GM10266 (cell line): ENCODE measurements around the gene UTP18.

ENCODE experiments used
- DNase-seq: peaks from one replicate; pipeline ENCODE4 v3.0.0; 2012; ENCODE audit errors: extremely low spot score
- TF ChIP-seq, protein P1 (sequence below): IDR thresholded peaks from 2 replicates; pipeline ENCODE4 v1.5.1; 2012; ENCODE audit warnings: mild to moderate bottlenecking, low read depth; ENCODE audit not compliant: control insufficient read depth, insufficient read depth; ENCODE audit errors: missing control alignments

UTP18 gene

DNA sequence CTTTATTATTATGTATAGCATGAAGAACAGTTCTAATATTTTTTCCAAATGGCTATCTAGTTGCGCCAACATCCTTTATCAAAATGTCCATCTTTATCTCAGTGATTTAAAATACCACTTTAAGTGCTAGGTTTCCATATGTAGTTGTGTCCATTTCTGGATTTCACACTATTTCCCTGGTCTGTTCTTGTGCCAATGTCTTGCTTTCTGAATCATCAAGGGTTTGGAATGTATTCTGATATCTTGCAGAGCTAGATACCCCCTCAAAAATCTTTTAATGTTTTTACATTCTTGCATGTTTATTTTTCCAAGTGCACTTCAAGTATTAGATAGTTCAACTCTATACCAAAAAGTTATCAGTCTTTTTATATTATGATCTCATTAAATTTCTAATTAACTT lies 14.8 kb upstream of the UTP18 start:
- TF ChIP-seq, protein P1, sequence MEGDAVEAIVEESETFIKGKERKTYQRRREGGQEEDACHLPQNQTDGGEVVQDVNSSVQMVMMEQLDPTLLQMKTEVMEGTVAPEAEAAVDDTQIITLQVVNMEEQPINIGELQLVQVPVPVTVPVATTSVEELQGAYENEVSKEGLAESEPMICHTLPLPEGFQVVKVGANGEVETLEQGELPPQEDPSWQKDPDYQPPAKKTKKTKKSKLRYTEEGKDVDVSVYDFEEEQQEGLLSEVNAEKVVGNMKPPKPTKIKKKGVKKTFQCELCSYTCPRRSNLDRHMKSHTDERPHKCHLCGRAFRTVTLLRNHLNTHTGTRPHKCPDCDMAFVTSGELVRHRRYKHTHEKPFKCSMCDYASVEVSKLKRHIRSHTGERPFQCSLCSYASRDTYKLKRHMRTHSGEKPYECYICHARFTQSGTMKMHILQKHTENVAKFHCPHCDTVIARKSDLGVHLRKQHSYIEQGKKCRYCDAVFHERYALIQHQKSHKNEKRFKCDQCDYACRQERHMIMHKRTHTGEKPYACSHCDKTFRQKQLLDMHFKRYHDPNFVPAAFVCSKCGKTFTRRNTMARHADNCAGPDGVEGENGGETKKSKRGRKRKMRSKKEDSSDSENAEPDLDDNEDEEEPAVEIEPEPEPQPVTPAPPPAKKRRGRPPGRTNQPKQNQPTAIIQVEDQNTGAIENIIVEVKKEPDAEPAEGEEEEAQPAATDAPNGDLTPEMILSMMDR, result no peak
- DNase-seq, result no peak

DNA sequence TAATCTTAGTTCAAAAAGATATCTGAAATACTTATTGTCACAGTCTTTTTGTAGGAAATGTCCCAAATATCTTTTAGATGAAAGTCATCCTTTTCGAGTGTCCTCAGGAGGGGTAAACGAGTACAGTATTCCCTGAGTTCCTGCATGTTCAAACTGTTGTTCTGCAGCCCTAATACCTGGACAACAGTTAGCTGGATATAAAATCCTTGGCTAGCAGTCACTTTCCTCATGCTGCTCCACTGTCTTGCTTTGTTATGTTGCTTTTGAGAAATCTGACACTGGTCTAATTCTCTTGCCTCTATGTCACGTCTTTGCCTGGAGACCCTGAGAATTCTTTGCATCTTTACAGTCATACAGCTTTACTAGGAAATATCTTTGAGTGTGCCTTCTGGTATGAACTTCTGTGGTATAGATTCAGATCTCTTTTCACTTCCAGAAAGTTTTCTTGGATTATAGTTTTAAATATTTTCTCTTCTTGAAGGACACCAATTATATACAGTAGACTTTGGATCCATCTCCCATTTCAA lies 10.0 kb upstream of the UTP18 start:
- DNase-seq, result no peak
- TF ChIP-seq, protein P1, result no peak

DNA sequence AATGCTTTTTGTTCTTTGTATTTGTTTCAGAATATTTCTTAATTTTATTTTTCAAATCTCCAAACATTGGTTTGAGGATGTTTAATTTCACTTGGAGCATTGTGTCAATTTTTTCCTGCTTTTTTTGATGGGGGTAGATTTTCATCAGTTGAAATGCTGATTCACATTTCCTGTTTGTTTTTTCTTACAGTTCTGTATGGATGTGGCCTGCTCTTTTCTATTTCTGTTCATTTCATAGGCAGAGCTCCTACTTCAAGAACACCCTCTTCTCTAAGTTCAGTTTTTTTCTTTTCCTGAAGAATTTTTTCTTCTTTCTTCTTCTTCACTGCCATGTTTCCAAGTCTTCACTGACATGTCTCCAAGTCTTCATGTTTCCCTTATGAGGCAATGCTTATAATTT lies 9.3 kb upstream of the UTP18 start:
- TF ChIP-seq, protein P1, result no peak
- no peak for DNase-seq

DNA sequence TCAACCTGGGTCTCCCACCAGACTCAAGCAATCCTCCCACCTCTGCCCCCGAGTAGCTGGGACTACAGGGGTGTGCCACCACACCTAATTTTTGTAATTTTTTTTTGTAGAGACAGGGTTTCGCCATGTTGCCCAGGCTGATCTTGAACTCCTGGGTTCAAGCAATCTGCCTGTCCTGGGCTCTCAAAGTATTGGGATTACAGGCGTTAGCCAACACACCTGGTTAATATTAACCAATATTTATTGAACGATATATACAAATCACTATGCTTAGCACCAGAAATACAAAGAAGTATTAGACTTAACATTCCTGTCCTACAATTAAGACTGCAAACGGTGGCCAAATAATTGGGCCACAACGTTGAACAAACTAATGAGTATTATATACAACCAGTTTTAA lies 4.7 kb upstream of the UTP18 start:
- TF ChIP-seq, protein P1, result no peak

DNA sequence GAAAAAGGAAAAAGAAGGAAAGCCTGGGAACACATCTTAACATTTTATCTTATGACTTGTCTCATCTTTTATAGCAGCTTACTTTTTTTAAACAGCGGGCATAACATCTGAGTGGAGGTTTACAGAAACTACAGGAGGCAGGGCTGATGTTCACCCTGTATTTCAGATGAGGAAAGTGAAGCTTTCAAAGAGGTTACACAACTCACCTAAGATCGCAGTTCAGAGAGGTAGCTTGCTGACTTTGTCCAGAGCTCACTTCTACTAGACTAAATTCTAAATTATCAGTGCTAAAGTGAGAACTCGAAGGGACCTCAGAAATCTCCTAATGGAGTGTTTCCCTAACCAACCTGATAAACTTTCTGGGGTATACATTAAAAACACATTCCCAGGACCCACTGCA lies 4.2 kb upstream of the UTP18 start:
- TF ChIP-seq, protein P1, result no peak
- DNase-seq, result no peak

More for the DNA sequence above, 4.7 kb upstream of the UTP18 start:
- DNase-seq, result no peak

DNA sequence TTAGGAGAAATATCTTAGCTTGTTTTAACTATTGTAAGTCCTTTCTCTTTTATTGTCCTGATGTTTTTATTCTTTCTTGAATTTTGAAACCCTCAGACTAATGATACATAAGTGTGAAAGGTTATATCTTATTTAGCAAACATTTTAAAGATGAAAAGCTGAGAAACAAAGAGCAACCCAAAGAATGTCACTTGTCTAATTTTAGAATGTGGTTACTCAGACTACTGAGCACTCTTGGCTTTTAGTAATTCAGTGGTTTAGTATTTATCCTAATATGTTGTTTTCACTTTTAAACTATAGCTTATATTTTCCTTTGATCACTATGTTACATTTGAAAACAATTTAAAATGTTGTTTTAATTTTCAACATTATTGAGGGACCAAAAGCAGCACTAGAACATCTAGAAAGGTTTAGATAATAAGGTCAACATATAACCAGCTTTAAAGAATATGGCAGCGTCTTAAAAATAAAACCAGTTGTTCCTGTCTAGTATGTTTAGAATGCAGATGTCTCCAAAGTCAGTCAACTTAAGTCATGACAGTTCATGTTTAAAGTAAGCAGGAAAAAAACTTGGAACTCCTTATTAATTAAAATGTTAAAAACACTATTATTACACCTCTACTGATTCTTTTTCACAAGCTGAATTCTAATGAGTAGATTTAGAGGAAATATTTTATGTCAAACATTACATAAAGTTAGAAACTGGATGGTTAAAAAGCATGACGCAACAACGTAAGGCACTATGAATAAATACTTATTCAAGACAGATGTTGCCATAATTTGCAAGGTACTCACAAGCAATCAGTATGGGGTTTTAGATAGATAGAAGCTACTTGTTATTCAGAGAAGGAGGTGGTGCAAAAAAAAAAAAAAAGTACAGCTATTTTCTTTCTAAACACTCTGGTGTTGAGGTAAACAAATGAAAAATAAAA lies 2.9 kb upstream of the UTP18 start:
- TF ChIP-seq, protein P1, result no peak
- no peak for DNase-seq
